GM21619 (cell line): Measurements from ENCODE around the gene U2SURP.
"Not testable (repeated sequence)": the region's sequence is repeated elsewhere in the genome, so short reads cannot be mapped to it uniquely, and the experiment has no call there.

Source experiments
- ATAC-seq: cut with Tn5 transposase; IDR thresholded peaks from one replicate; pipeline ENCODE4 v1.9.1; 2021; ENCODE audit not compliant: unreplicated experiment

Gene U2SURP

DNA sequence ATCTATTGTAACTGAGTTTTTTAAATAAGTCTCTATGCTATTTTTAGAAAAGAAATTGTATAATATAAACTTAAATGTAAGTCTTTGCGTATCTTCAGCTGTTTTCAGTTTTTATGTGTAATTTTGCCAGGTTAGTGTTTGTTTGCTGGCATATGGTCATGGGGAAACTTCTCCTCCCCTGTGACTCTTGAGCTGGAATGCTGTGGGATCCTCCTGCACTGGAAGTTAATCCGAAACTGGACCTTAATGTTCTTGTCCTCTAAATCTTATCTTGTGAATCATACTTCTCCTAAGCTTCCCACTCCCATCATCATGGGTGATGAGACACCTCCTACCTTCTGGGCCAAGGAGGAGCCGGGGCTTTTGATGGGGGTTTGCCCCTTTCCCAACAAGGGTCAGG lies 65.8 kb downstream of the U2SURP start:
- ATAC-seq: no peak

- ATAC-seq: no peak
These were observed 66.7 kb downstream of the U2SURP start for GRCh38 chr3:143068059-143068458.

GRCh38 chr3:143070977-143071551 lies 69.7 kb downstream of the U2SURP start:
- no peak for ATAC-seq

GRCh38 chr3:143071776-143072175 lies 70.4 kb downstream of the U2SURP start:
- ATAC-seq: no peak

DNA sequence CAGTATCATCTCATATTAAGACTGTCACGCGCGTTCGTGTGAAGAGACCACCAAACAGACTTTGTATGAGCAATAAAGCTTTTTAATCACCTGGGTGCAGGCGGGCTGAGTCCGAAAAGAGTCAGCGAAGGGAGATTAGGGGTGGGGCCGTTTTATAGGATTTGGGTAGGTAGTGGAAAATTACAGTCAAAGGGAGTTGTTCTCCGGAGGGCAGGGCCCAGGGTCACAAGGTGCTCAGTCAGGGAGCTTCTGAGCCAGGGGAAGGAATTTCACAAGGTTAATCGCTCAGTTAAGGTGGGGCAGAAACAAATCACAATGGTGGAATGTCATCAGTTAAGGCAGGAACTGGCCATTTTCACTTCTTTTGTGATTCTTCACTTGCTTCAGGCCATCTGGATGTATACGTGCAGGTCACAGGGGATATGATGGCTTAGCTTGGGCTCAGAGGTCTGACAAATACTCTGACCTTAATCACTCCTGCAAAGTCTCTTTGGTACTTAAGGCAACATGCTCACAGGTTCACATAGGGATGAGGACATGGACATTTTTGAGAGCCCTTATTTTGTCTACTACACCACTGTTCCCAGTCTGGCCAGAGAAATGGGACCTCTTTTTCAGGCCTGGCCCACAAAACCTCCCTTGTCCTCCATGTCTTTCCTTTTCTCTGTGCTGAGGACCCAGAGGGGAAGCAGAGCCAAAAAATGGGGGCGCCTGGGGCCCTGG lies 71.1 kb downstream of the U2SURP start:
- not testable (repeated sequence) for ATAC-seq

DNA sequence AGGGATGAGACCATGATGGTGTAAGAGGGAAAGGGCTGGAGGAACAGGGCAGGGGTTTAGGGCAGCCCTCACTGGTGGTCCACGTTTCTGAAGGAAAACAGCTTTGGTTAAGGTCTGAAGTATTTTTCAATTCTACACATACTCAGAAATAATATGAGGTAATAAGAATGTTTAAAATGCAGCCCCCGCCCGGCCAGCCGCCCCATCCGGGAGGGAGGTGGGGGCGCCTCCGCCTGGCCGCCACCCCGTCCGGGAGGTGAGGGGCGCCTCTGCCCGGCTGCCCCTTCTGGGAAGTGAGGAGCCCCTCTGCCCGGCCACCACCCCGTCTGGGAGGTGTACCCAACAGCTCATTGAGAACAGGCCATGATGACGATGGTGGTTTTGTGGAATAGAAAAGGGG lies 72.2 kb downstream of the U2SURP start:
- not testable (repeated sequence) for ATAC-seq

- not testable (repeated sequence) for ATAC-seq
These were observed 72.6 kb downstream of the U2SURP start for GRCh38 chr3:143073983-143074382.

GRCh38 chr3:143078883-143079282 lies 77.5 kb downstream of the U2SURP start:
- no peak for ATAC-seq

DNA sequence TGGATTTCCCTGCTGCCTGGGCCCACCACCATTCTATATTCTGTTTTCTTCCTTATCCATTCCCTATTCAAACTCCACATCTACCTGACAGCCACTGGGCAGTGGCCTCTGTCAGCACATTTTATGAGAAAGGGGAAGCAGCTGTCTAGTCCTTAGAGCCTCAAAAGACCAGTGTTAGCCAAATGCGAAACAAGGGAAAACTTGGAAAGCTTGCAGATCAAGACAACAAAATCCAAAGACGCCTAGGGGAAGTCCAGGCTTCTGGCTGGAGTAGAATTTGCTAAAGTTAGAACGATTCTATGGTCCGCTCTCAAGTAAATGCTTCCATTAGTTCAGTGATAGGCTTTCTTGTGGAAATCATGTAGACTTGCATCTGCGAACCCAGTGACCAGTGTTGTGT lies 78.8 kb downstream of the U2SURP start:
- no peak for ATAC-seq

- ATAC-seq: no peak
These were observed 80.0 kb downstream of the U2SURP start for GRCh38 chr3:143081365-143081764.

DNA sequence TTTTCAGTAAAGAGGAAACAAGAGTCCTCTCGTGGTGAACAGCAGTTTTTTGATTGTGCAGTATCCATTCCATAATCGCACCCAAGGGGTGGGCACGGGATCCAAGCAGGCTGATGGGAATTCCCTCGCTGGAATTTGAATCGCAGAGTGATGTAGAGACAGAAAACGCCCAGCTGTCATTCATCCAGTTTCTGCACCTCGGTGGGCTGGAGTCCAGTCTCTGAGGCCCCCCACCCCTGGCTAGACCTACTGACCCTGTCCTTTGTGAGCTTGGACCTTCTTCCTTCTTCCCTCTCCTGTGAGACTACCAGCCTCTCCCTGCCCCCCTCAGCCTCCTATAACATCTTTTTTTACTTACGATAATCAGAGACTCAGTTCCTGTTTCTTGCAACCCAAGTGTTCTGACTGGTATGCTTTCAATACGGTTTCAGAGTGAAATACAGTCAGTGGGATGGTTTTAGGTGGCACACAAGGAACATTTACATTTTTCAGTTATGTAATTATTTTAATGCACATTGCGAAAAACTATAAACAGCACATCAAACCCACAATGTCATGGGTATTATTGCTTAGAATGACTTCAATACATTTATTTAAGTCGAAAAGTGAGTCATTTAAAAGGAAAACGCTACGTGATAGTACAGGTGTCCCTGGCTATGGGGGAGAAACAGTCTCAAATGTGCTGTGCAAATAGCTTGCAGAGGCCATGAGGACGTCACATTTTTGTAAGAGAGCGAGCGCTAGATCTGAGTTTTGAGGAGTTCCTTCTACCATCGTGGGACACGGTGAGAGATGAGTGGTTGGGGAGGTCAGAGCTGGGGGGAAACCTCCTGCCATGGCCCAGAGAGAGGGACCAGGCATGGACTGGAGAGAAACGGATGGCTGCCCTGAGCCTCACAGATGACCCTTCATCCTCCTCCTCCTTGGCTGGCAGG lies 80.7 kb downstream of the U2SURP start:
- peak; percentile 76 for ATAC-seq

DNA sequence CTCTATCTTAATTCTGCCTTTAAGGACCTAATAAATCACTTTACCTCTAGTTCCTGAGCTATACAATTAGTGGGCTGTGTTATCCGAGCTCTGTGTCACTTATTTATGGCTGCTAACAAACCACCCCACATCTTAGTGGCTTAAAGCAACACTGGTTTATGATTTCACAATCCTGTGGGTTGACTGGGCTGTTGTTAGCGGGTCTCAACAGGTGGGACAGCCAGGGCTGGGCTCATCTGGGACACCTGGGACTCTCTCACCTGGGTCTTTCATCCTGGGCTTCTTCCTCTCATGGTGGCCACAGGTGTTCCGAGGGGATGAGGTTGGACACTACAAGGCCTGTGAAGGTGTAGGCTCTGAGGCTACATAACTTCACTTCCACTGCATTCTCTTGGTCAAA lies 82.4 kb downstream of the U2SURP start:
- ATAC-seq: no peak

- peak; percentile 64 for ATAC-seq
These were observed 83.7 kb downstream of the U2SURP start for GRCh38 chr3:143084856-143085731.

DNA sequence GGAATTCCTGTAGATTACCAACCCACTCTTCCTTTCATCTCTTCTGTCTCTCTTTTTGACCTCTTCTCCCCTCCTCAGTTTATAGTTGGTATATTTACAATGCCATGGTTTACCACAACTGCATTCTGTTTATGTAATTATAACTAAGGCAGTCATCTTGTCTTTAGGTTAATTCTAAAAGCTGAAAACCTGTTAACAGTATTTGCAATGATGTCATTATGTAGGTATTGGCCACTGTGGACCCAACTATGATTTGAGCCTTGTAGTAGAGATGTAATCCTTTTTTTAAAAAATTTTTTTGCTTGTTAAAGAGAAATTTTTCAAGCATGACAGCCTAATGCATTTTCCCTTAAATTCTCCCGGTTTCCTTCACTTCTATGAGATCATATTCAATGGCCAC lies 87.5 kb downstream of the U2SURP start:
- no peak for ATAC-seq

DNA sequence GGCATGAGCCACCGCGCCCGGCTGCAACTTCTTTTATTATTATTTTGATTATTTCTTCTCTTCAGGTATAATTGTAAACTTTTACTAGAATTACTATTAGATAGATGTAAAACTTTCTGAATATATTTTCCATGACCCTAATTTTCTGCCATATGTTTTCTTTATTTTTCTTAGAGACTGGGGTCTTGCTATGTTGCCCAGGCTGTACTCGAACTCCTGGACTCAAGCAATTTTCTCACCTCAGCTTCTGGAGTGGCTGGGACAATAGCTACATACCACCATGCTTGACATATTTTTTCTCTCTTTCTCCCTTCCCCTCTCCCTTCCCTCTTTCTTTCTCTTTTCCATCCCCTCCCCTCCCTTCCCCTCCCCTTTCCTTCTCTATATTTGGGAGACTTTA lies 88.6 kb downstream of the U2SURP start:
- no peak for ATAC-seq

GRCh38 chr3:143090486-143090885 lies 89.1 kb downstream of the U2SURP start:
- no peak for ATAC-seq

GRCh38 chr3:143090976-143091837 lies 89.8 kb downstream of the U2SURP start:
- no peak for ATAC-seq

DNA sequence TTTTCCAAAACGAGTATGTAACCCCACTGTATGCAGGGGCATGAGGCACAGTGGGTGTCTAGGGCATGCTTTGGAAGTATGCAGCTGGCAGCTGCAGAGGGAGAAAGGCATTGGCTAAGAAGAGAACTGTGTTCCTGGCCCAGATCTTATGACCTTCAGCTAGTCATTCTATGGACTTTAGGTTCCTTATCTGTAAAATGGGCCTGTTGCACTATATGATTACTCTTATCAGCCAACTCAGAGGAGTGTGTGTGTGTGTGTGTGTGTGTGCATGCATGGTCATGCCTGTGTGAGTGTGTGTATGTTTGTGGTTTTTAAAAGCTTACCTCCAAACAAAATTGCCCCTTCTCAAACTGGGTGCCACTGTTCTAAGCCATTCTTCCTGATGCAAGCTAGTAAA lies 90.8 kb downstream of the U2SURP start:
- ATAC-seq: no peak

GRCh38 chr3:143095813-143096212 lies 94.4 kb downstream of the U2SURP start:
- ATAC-seq: no peak
